ENCODE measurements around the gene ERCC2. TPM values are rescaled to one million over a fixed set of nuclear protein-coding genes. Genes with fewer than 3 reads are reported as not detected.

The ERCC2 gene
- total and polyA plus RNA-seq, 2 experiments from 2014 or later, result 33.3 to 81.1 TPM

DNA sequence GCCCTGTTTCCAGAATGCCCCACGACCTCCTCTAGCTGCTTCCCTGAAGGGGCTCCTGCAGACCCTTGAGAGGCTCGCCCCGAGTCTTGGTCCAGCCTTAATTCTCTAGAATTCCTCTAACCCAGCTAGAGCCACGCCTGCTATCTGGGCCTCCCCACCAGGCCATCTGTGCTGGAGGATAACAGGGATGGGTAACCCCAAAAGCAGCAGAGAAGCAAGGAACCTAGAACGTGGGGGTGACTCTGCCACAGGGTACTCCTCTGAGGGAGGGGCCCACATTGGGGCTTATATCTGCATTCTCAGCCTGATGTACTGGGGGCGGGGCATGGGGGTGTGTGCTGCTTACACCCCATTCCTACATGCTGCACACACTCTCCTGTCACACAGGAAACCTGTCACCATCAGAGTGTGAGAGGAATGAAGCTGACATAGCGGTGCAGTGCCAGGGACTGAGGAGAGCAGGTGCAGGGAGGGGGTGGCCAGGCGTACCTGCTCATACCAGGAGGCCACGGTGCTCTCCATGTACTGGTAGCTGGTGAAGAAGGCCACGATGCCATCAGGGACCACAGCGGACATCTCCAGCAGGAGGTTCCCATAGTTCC, 16.0 kb downstream of the ERCC2 start:
- H3K4me3 ChIP-seq, result no peak overlapping the region
- no peaks in the 10 kb centered on the region for H3K4me1 ChIP-seq (ENCODE audit: insufficient read depth)
- H3K27ac Mint-ChIP-seq, result no peak overlapping the region
- no peaks in the 10 kb centered on the region for H3K9me3 Mint-ChIP-seq
- ATAC-seq (no peak), DNase-seq (ENCODE audit: low spot score) (no peak)
- H3K27ac ChIP-seq (ENCODE audit: low read depth), result no peak overlapping the region
- H3K79me2 ChIP-seq (replicated peaks; ENCODE audit: insufficient read depth), result no peaks in the 10 kb centered on the region
- peaks cover 17% of the 10 kb centered on the region for H3K27me3 Mint-ChIP-seq (ENCODE audit: insufficient read depth, low read depth, poor library complexity)
- H4K20me1 ChIP-seq (replicated peaks; ENCODE audit: insufficient read depth), result peaks cover 7% of the 10 kb centered on the region
- no peaks in the 10 kb centered on the region for H3F3A ChIP-seq (replicated peaks; ENCODE audit: low read depth)
- no peaks in the 10 kb centered on the region for H3K9me2 ChIP-seq (ENCODE audit: insufficient read depth)
- peaks cover 83% of the 10 kb centered on the region for H3K36me3 Mint-ChIP-seq (ENCODE audit: low read depth)
- H3K27me3 ChIP-seq (ENCODE audit: insufficient read depth), result no peaks in the 10 kb centered on the region
- no peak overlapping the region for H2AFZ ChIP-seq
- peaks cover 31% of the 10 kb centered on the region; the same call in 1 of the 2 replicates for H3K36me3 ChIP-seq (ENCODE audit: insufficient read depth)
- TF ChIP-seq ZNF462 (CRISPR knock-in tag; IDR thresholded peaks at IDR 0.05) (no peak), NANOG (IDR thresholded peaks at IDR 0.05; ENCODE audit: borderline replicate concordance) (no peak), CTCF (conservative IDR thresholded peaks at IDR 0.05; ENCODE audit: low read depth in 2 of 2) (no peak), ZNF114 (CRISPR knock-in tag; IDR thresholded peaks at IDR 0.05) (no peak), JUNB (IDR thresholded peaks at IDR 0.05; ENCODE audit: unreplicated experiment) (no peak), EZH2phosphoT487 (IDR thresholded peaks at IDR 0.05; ENCODE audit: unreplicated experiment) (no peak), EZH2 (IDR thresholded peaks at IDR 0.05; ENCODE audit: low read depth, unreplicated experiment) (no peak)
- TF ChIP-seq, protein P1, sequence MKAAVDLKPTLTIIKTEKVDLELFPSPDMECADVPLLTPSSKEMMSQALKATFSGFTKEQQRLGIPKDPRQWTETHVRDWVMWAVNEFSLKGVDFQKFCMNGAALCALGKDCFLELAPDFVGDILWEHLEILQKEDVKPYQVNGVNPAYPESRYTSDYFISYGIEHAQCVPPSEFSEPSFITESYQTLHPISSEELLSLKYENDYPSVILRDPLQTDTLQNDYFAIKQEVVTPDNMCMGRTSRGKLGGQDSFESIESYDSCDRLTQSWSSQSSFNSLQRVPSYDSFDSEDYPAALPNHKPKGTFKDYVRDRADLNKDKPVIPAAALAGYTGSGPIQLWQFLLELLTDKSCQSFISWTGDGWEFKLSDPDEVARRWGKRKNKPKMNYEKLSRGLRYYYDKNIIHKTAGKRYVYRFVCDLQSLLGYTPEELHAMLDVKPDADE (IDR thresholded peaks at IDR 0.05), result no peak
- TF ChIP-seq, protein P2, sequence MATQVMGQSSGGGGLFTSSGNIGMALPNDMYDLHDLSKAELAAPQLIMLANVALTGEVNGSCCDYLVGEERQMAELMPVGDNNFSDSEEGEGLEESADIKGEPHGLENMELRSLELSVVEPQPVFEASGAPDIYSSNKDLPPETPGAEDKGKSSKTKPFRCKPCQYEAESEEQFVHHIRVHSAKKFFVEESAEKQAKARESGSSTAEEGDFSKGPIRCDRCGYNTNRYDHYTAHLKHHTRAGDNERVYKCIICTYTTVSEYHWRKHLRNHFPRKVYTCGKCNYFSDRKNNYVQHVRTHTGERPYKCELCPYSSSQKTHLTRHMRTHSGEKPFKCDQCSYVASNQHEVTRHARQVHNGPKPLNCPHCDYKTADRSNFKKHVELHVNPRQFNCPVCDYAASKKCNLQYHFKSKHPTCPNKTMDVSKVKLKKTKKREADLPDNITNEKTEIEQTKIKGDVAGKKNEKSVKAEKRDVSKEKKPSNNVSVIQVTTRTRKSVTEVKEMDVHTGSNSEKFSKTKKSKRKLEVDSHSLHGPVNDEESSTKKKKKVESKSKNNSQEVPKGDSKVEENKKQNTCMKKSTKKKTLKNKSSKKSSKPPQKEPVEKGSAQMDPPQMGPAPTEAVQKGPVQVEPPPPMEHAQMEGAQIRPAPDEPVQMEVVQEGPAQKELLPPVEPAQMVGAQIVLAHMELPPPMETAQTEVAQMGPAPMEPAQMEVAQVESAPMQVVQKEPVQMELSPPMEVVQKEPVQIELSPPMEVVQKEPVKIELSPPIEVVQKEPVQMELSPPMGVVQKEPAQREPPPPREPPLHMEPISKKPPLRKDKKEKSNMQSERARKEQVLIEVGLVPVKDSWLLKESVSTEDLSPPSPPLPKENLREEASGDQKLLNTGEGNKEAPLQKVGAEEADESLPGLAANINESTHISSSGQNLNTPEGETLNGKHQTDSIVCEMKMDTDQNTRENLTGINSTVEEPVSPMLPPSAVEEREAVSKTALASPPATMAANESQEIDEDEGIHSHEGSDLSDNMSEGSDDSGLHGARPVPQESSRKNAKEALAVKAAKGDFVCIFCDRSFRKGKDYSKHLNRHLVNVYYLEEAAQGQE (IDR thresholded peaks at IDR 0.05; ENCODE audit: unreplicated experiment), result no peak
- no peak overlapping the region for H3K4me2 ChIP-seq
- H3K4me1 Mint-ChIP-seq, result no peaks in the 10 kb centered on the region; the same call in 2 of the 3 replicates
- no peak overlapping the region for H3K4me3 Mint-ChIP-seq

Data from GM23338 (cell line).